ENCODE results near the gene C11orf58.

C11orf58 gene

GRCh38 chr11:16778876-16779275 is 40.4 kb downstream of the C11orf58 start:
- H3K4me3 ChIP-seq (replicated peaks; ENCODE audit: low read depth, low read length), result no peak overlapping the region
- TF ChIP-seq CTCF (IDR thresholded peaks at IDR 0.05; ENCODE audit: low read length, missing control alignments), result no peak
- DNase-seq (ENCODE audit: low read depth), result no peak

GRCh38 chr11:16779436-16779835 is 41.0 kb downstream of the C11orf58 start:
- no peak for TF ChIP-seq CTCF (IDR thresholded peaks at IDR 0.05; ENCODE audit: low read length, missing control alignments)

GRCh38 chr11:16780146-16780545 is 41.7 kb downstream of the C11orf58 start:
- TF ChIP-seq CTCF (IDR thresholded peaks at IDR 0.05; ENCODE audit: low read length, missing control alignments), result no peak
- DNase-seq (ENCODE audit: low read depth), result no peak
- H3K4me3 ChIP-seq (replicated peaks; ENCODE audit: low read depth, low read length), result no peak overlapping the region

More at GRCh38 chr11:16779436-16779835, 41.0 kb downstream of the C11orf58 start:
- H3K4me3 ChIP-seq (replicated peaks; ENCODE audit: low read depth, low read length), result no peak overlapping the region
- DNase-seq (ENCODE audit: low read depth), result no peak

GRCh38 chr11:16780698-16781550 is 42.5 kb downstream of the C11orf58 start:
- no peak for TF ChIP-seq CTCF (IDR thresholded peaks at IDR 0.05; ENCODE audit: low read length, missing control alignments)

GRCh38 chr11:16781936-16782919 is 43.8 kb downstream of the C11orf58 start:
- no peak for DNase-seq (ENCODE audit: low read depth)
- TF ChIP-seq CTCF (IDR thresholded peaks at IDR 0.05; ENCODE audit: low read length, missing control alignments), result no peak
- no peak overlapping the region for H3K4me3 ChIP-seq (replicated peaks; ENCODE audit: low read depth, low read length)

More at GRCh38 chr11:16780698-16781550, 42.5 kb downstream of the C11orf58 start:
- DNase-seq (ENCODE audit: low read depth), result no peak
- H3K4me3 ChIP-seq (replicated peaks; ENCODE audit: low read depth, low read length), result no peak overlapping the region

GRCh38 chr11:16783321-16783801 is 44.9 kb downstream of the C11orf58 start:
- DNase-seq (ENCODE audit: low read depth), result no peak
- no peak overlapping the region for H3K4me3 ChIP-seq (replicated peaks; ENCODE audit: low read depth, low read length)
- no peak for TF ChIP-seq CTCF (IDR thresholded peaks at IDR 0.05; ENCODE audit: low read length, missing control alignments)

Measured in fibroblast of pulmonary artery (primary cell).